Naive B cell (primary cell): ENCODE data around the gene GMDS. TPM values are rescaled to one million over a fixed set of nuclear protein-coding genes. Genes with fewer than 3 reads are reported as not detected.

ENCODE experiments used
- ATAC-seq, 2 donors: fragments of 150-1000 bp; cut with Tn5 transposase; 2 replicates each; pipeline ENCODE4 v1.10.0; 2021; ENCODE audit warnings: low read depth in 2 of 2, mild to moderate bottlenecking in 2 of 2, moderate library complexity in 2 of 2
- DNase-seq: peaks from one replicate; pipeline ENCODE4 v3.0.0; 2022
- H3K27ac Mint-ChIP-seq, 6 donors: one replicate each; pipeline ENCODE4 v1.8.0; 2020 to 2022; ENCODE audit warnings: mild to moderate bottlenecking in 6 of 6, mixed read lengths in 6 of 6, moderate library complexity in 5 of 6, inconsistent platforms in 2 of 6
- H3K27me3 Mint-ChIP-seq, 3 donors: one replicate each; pipeline ENCODE4 v1.8.0; 2021 to 2022; ENCODE audit warnings: mixed read lengths in 3 of 3, mild to moderate bottlenecking in 1 of 3
- H3K36me3 Mint-ChIP-seq, 2 donors: one replicate each; pipeline ENCODE4 v1.8.0; 2020 to 2022; ENCODE audit warnings: mixed read lengths in 2 of 2, inconsistent platforms in 1 of 2, mild to moderate bottlenecking in 1 of 2
- H3K4me1 Mint-ChIP-seq, 3 donors: one replicate each; pipeline ENCODE4 v1.8.0; 2020 to 2022; ENCODE audit warnings: mixed read lengths in 3 of 3, inconsistent platforms in 1 of 3, mild to moderate bottlenecking in 1 of 3, moderate library complexity in 1 of 3
- H3K4me3 Mint-ChIP-seq, 8 donors: one replicate each; pipeline ENCODE4 v1.8.0; 2020 to 2022; ENCODE audit warnings: mild to moderate bottlenecking in 8 of 8, mixed read lengths in 8 of 8, moderate library complexity in 8 of 8, inconsistent platforms in 2 of 8
- H3K9me3 Mint-ChIP-seq, 7 donors: one replicate each; pipeline ENCODE4 v1.8.0; 2020 to 2022; ENCODE audit warnings: mixed read lengths in 7 of 7, mild to moderate bottlenecking in 5 of 7, inconsistent platforms in 2 of 7, moderate library complexity in 1 of 7
- polyA plus RNA-seq, 6 donors: library from polyadenylated mRNA; unstranded; fragments of 300-500 nt; fragmentation: Illumina TruSeq; gene quantifications; one replicate each; pipeline ENCODE4 v1.2.3, GENCODE V29; 2021; ENCODE audit warnings: low read depth in 6 of 6

GMDS gene
- polyA plus RNA-seq, 6 donors from 2014 or later: 12.7 to 23.3 (median 14.7) TPM

GRCh38 chr6:2215342-2215741 lies 30.1 kb downstream of the GMDS start:
- no peak overlapping the region for H3K27ac Mint-ChIP-seq
- no peaks in the 10 kb centered on the region for H3K27me3 Mint-ChIP-seq
- H3K4me3 Mint-ChIP-seq: no peak overlapping the region
- H3K36me3 Mint-ChIP-seq: no peaks in the 10 kb centered on the region
- ATAC-seq: no peak
- no peaks in the 10 kb centered on the region for H3K9me3 Mint-ChIP-seq
- H3K4me1 Mint-ChIP-seq: peaks cover 0 to 6% (median 4%) of the 10 kb centered on the region in 3 donors
- DNase-seq: no peak

DNA sequence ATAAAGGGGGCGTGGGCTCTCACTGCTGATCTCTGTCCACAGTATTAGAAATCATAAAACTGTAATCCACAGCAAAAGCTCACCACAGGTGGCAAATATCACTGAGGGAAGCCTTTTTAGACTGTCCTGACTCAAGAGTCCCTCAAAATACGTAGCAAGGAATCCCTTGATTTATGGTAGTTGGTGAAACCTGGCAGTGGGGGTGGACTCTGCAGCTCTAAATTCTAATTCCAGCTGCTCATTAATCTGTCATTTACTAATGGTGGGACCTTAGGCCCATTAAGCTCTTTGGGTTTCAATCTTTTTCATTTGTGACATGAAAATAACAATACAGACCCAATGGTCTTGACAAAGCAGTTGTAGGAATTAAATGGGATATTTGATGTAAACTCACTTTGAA lies 32.3 kb downstream of the GMDS start:
- ATAC-seq: no peak
- no peak overlapping the region for H3K4me3 Mint-ChIP-seq

DNA sequence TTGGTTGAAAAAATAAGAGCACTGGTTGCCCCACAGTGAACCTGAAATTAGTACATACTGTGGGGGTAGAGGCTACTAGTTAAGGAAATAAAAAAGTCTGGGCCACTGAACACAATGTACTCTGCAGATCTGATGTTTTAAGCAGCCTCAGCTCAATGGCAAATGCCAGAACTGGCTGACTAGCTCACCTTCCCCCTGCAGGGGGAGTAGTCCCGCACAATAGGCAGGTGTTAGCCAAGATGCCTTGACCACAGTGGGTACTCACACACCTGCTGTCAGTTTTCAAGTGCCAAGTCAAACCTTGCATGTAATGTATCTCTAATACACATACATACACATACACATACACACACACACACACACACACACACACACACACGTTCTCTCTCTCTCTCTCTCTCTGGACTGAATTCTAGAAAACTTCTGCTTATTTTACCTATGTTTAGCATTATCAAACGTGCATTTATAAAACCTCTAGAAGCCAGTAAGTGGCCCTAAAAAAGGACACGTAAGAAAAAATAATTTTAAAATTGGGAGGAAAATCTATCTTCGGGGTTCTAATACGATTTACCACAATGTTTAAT lies 36.1 kb downstream of the GMDS start:
- Mint-ChIP-seq H3K4me1 (no peaks in the 10 kb centered on the region), H3K27me3 (no peaks in the 10 kb centered on the region), H3K36me3 (no peaks in the 10 kb centered on the region), H3K27ac (peak overlapping the region in 1 of 6 donors; percentile 56), H3K9me3 (no peaks in the 10 kb centered on the region), H3K4me3 (no peak overlapping the region)
- DNase-seq (peak; percentile 17), ATAC-seq (peak; percentile 52 to 66)

More for the DNA sequence above, 32.3 kb downstream of the GMDS start:
- Mint-ChIP-seq H3K9me3 (no peaks in the 10 kb centered on the region), H3K4me1 (peaks cover 0 to 3% (median 3%) of the 10 kb centered on the region in 3 donors), H3K36me3 (no peaks in the 10 kb centered on the region), H3K27me3 (no peaks in the 10 kb centered on the region), H3K27ac (no peak overlapping the region)
- DNase-seq: no peak

- no peaks in the 10 kb centered on the region for H3K36me3 Mint-ChIP-seq
- ATAC-seq: no peak
- no peaks in the 10 kb centered on the region for H3K4me1 Mint-ChIP-seq
- H3K4me3 Mint-ChIP-seq: no peak overlapping the region
- no peaks in the 10 kb centered on the region for H3K9me3 Mint-ChIP-seq
- H3K27ac Mint-ChIP-seq: no peak overlapping the region
- no peaks in the 10 kb centered on the region for H3K27me3 Mint-ChIP-seq
- no peak for DNase-seq
Observed at GRCh38 chr6:2208468-2208867, 36.9 kb downstream of the GMDS start.

- no peak for ATAC-seq
- Mint-ChIP-seq H3K36me3 (no peaks in the 10 kb centered on the region), H3K27me3 (no peaks in the 10 kb centered on the region), H3K27ac (peak overlapping the region in 1 of 6 donors; percentile 1), H3K9me3 (no peaks in the 10 kb centered on the region), H3K4me1 (no peaks in the 10 kb centered on the region), H3K4me3 (no peak overlapping the region)
- no peak for DNase-seq
Observed at GRCh38 chr6:2205396-2205795, 40.0 kb downstream of the GMDS start.

DNA sequence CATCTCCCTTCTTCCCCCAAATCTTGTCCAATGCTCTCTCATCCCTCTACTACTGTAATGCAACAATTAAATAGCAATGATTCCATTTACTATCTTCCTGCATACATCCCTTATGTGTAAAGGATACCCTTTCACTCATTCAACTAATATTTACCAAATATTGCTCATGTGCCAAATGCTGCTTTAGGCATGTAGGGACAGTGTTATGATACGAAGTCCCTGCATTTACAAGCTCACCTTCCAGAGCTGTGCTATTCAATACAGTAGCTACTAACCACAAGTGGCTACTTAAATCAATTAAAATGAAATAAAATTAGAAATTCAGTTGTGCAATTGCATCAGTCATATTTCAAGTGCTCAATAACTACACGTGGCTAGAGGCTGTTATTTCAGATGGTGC lies 41.1 kb downstream of the GMDS start:
- no peaks in the 10 kb centered on the region for H3K9me3 Mint-ChIP-seq
- no peak overlapping the region for H3K27ac Mint-ChIP-seq

GRCh38 chr6:2203264-2203663 lies 42.1 kb downstream of the GMDS start:
- H3K9me3 Mint-ChIP-seq: no peaks in the 10 kb centered on the region
- no peak for ATAC-seq

More for the DNA sequence above, 41.1 kb downstream of the GMDS start:
- H3K27me3 Mint-ChIP-seq: no peaks in the 10 kb centered on the region
- DNase-seq (no peak), ATAC-seq (no peak)
- no peaks in the 10 kb centered on the region for H3K36me3 Mint-ChIP-seq
- no peaks in the 10 kb centered on the region for H3K4me1 Mint-ChIP-seq
- no peak overlapping the region for H3K4me3 Mint-ChIP-seq

GRCh38 chr6:2197984-2198383 lies 47.4 kb downstream of the GMDS start:
- no peak for ATAC-seq
- no peak overlapping the region for H3K27ac Mint-ChIP-seq
- peaks cover 0 to 11% (median 11%) of the 10 kb centered on the region in 3 donors for H3K4me1 Mint-ChIP-seq
- no peaks in the 10 kb centered on the region for H3K27me3 Mint-ChIP-seq
- no peak overlapping the region for H3K4me3 Mint-ChIP-seq
- no peak for DNase-seq
- H3K9me3 Mint-ChIP-seq: no peaks in the 10 kb centered on the region
- no peaks in the 10 kb centered on the region for H3K36me3 Mint-ChIP-seq

More at GRCh38 chr6:2203264-2203663, 42.1 kb downstream of the GMDS start:
- H3K4me3 Mint-ChIP-seq: no peak overlapping the region
- no peak overlapping the region for H3K27ac Mint-ChIP-seq
- no peaks in the 10 kb centered on the region for H3K27me3 Mint-ChIP-seq
- H3K4me1 Mint-ChIP-seq: no peaks in the 10 kb centered on the region
- no peak for DNase-seq
- no peaks in the 10 kb centered on the region for H3K36me3 Mint-ChIP-seq

- H3K4me1 Mint-ChIP-seq: peaks cover 0 to 11% (median 11%) of the 10 kb centered on the region in 3 donors
- H3K27ac Mint-ChIP-seq: no peak overlapping the region
- H3K36me3 Mint-ChIP-seq: no peaks in the 10 kb centered on the region
- peak overlapping the region in 1 of 8 donors; percentile 3 for H3K4me3 Mint-ChIP-seq
- no peak for ATAC-seq
- H3K9me3 Mint-ChIP-seq: no peaks in the 10 kb centered on the region
- no peaks in the 10 kb centered on the region for H3K27me3 Mint-ChIP-seq
- DNase-seq: no peak
Observed at GRCh38 chr6:2197177-2197671, 48.2 kb downstream of the GMDS start.

GRCh38 chr6:2196079-2196679 lies 49.2 kb downstream of the GMDS start:
- peaks cover 0 to 11% (median 11%) of the 10 kb centered on the region in 3 donors for H3K4me1 Mint-ChIP-seq
- H3K36me3 Mint-ChIP-seq: no peaks in the 10 kb centered on the region
- no peak overlapping the region for H3K4me3 Mint-ChIP-seq
- no peaks in the 10 kb centered on the region for H3K27me3 Mint-ChIP-seq
- peaks cover 0 to 2% (median 0%) of the 10 kb centered on the region in 7 donors for H3K9me3 Mint-ChIP-seq
- DNase-seq: peak; percentile 30
- H3K27ac Mint-ChIP-seq: peak overlapping the region in 1 of 6 donors; percentile 16
- peak; percentile 55 to 61 for ATAC-seq

GRCh38 chr6:2194643-2195042 lies 50.8 kb downstream of the GMDS start:
- Mint-ChIP-seq H3K4me1 (peaks cover 0 to 11% (median 11%) of the 10 kb centered on the region in 3 donors), H3K9me3 (peaks cover 0 to 2% (median 0%) of the 10 kb centered on the region in 7 donors), H3K4me3 (no peak overlapping the region), H3K36me3 (no peaks in the 10 kb centered on the region), H3K27ac (no peak overlapping the region), H3K27me3 (no peaks in the 10 kb centered on the region)
- DNase-seq (no peak), ATAC-seq (no peak)

- Mint-ChIP-seq H3K4me3 (no peak overlapping the region), H3K9me3 (peaks cover 0 to 2% (median 0%) of the 10 kb centered on the region in 7 donors), H3K27me3 (no peaks in the 10 kb centered on the region), H3K36me3 (no peaks in the 10 kb centered on the region), H3K27ac (peak overlapping the region in 1 of 6 donors; percentile 40), H3K4me1 (peaks cover 2 to 14% (median 11%) of the 10 kb centered on the region in 3 donors)
- DNase-seq (no peak), ATAC-seq (no peak)
Observed at GRCh38 chr6:2193931-2194330, 51.5 kb downstream of the GMDS start.

GRCh38 chr6:2192976-2193375 lies 52.4 kb downstream of the GMDS start:
- H3K4me3 Mint-ChIP-seq: no peak overlapping the region
- no peaks in the 10 kb centered on the region for H3K36me3 Mint-ChIP-seq
- H3K9me3 Mint-ChIP-seq: peaks cover 0 to 2% (median 0%) of the 10 kb centered on the region in 7 donors
- ATAC-seq (no peak), DNase-seq (no peak)
- peaks cover 7 to 15% (median 11%) of the 10 kb centered on the region in 3 donors for H3K4me1 Mint-ChIP-seq
- no peak overlapping the region for H3K27ac Mint-ChIP-seq
- no peaks in the 10 kb centered on the region for H3K27me3 Mint-ChIP-seq

GRCh38 chr6:2191390-2191740 lies 54.0 kb downstream of the GMDS start:
- Mint-ChIP-seq H3K4me1 (peaks cover 2 to 9% (median 7%) of the 10 kb centered on the region in 3 donors), H3K4me3 (no peak overlapping the region), H3K27ac (no peak overlapping the region), H3K9me3 (peaks cover 0 to 2% (median 0%) of the 10 kb centered on the region in 7 donors), H3K36me3 (no peaks in the 10 kb centered on the region), H3K27me3 (no peaks in the 10 kb centered on the region)
- no peak for DNase-seq
- ATAC-seq: no peak
